Measurements from ENCODE around the gene CAPN1. TPM values are rescaled to one million over a fixed set of nuclear protein-coding genes. Genes with fewer than 3 reads are reported as not detected.

Gene CAPN1
- total and polyA plus RNA-seq, 2 of the 13 experiments (the other 11 are each of a cell fraction or from before 2014, with no cell fraction given): 57.3 to 82.6 TPM

- Histone ChIP-seq H3K9ac (ENCODE audit: insufficient read depth, low read depth, low read length) (no peak overlapping the region), H3K4me3 (replicated peaks in 1 of 3; ENCODE audit: insufficient read depth in 1 of 3, low read depth in 2 of 3, low read length in 3 of 3) (peak overlapping the region in 1 of 3 experiments; percentile 13; a peak in 1 of 6 replicates), H3K27ac (ENCODE audit: extremely low read length, insufficient read depth, low read length) (no peak overlapping the region), H3K4me1 (ENCODE audit: insufficient read depth, low read length) (peaks cover 39% of the 10 kb centered on the region), H3K27me3 (ENCODE audit: control insufficient read depth in 1 of 2, insufficient read depth in 2 of 2, low read length in 2 of 2) (no peaks in the 10 kb centered on the region), H3K4me2 (ENCODE audit: low read depth, low read length) (peak overlapping the region; percentile 54), H3K79me2 (ENCODE audit: insufficient read depth, low read length) (no peaks in the 10 kb centered on the region), H2AFZ (ENCODE audit: low read length) (no peak overlapping the region), H3K9me3 (ENCODE audit: low read length) (no peaks in the 10 kb centered on the region), H4K20me1 (ENCODE audit: insufficient read depth, low read length) (no peaks in the 10 kb centered on the region), H3K36me3 (replicated peaks in 1 of 2; ENCODE audit: control insufficient read depth in 1 of 2, insufficient read depth in 2 of 2, low read length in 2 of 2) (no peaks in the 10 kb centered on the region)
- intact Hi-C loops (cut with micrococcal nuclease; ENCODE audit: unreplicated experiment) (no loop called here), in situ Hi-C loops (cut with HindIII; ENCODE audit: extremely low pct_ligation_motif_present, low pct_unique_long_range_greater_than_20kb) (no loop called here)
- WGBS (ENCODE audit: low lambda C conversion rate): 2% methylated on average over 7 of the region's 7 CpGs
- no TSS peak for BruUV-seq (replicated peaks)
- CTCF ChIA-PET (ENCODE audit: low intra/inter-chr PET ratio, low total read pairs): no interaction called here
- FAIRE-seq: peak; percentile 71
- POLR2A ChIA-PET: interaction anchor here (1.1 kb wide), 1 partner anchor 20 kb away, joined by 6 read pairs; the partner anchor contains the start of genes FAU and MRPL49
- DNase-seq (ENCODE audit: low spot score): no peak
- peak; percentile 55 for ATAC-seq
- TF ChIP-seq E2F5 (CRISPR knock-in tag; conservative IDR thresholded peaks at IDR 0.05) (no peak), ZNF678 (CRISPR knock-in tag; IDR thresholded peaks at IDR 0.05) (no peak), ZNF564 (CRISPR knock-in tag; IDR thresholded peaks at IDR 0.05) (no peak), ZNF709 (CRISPR knock-in tag; IDR thresholded peaks at IDR 0.05) (no peak), UBTF (CRISPR knock-in tag; IDR thresholded peaks at IDR 0.05) (no peak), HCFC1 (IDR thresholded peaks at IDR 0.05; ENCODE audit: low read depth, low read length) (no peak), EP300 (IDR thresholded peaks at IDR 0.05; ENCODE audit: low read depth in 2 of 2, low read length in 2 of 2) (peak in 1 of 2 experiments; percentile 25; a peak in 1 of 4 replicates), EP300 (CRISPR knock-in tag; IDR thresholded peaks at IDR 0.05; ENCODE audit: borderline replicate concordance) (no peak), PITX1 (CRISPR knock-in tag; IDR thresholded peaks at IDR 0.05) (no peak), ZBTB33 (CRISPR knock-in tag; IDR thresholded peaks at IDR 0.05) (no peak), BCL6 (CRISPR knock-in tag; IDR thresholded peaks at IDR 0.05) (peak; percentile 12; the same call in 1 of the 2 replicates), ETV6 (CRISPR knock-in tag; conservative IDR thresholded peaks at IDR 0.05) (no peak), GATAD2A (CRISPR knock-in tag; IDR thresholded peaks at IDR 0.05) (peak; percentile 52), FOSL2 (CRISPR knock-in tag; IDR thresholded peaks at IDR 0.05) (no peak), ESRRA (CRISPR knock-in tag; IDR thresholded peaks at IDR 0.05; ENCODE audit: low read depth) (no peak), ZNF180 (CRISPR knock-in tag; IDR thresholded peaks at IDR 0.05; ENCODE audit: borderline replicate concordance, low read depth) (no peak)
Observed at GRCh38 chr11:65141896-65142494, 39.7 kb upstream of the CAPN1 start.
